GM23338 (cell line): ENCODE results near the gene PRRC2A. TPM values are rescaled to one million over a fixed set of nuclear protein-coding genes. Genes with fewer than 3 reads are reported as not detected.
A peak's percentile ranks its signal among the peaks of the same experiment; 100 is the strongest.

Source experiments
- ATAC-seq: fragments of 200-7000 bp; cut with Tn5 transposase; 3 replicates; pipeline ENCODE4 v1.9.1; 2020
- DNase-seq: peaks from one replicate; pipeline ENCODE4 v3.0.0-alpha.2; 2015; ENCODE audit warnings: low spot score
- H2AFZ ChIP-seq: fragments of 200-600 bp; sonication (generic); 2 replicates; pipeline ENCODE4 v1.8.0; 2016; ENCODE audit warnings: antibody characterized with exemption, mild to moderate bottlenecking, moderate library complexity
- H3F3A ChIP-seq: fragments of 200-600 bp; sonication (generic); replicated peaks from 2 replicates; pipeline ENCODE4 v1.8.0; 2017; ENCODE audit warnings: antibody characterized with exemption, mixed run types, low read depth
- H3K27ac ChIP-seq: fragments of 200-600 bp; sonication (generic); 2 replicates; pipeline ENCODE4 v1.6.1; 2016; ENCODE audit warnings: low read depth
- H3K27me3 ChIP-seq: fragments of 200-600 bp; sonication (generic); 2 replicates; pipeline ENCODE4 v1.8.0; 2016; ENCODE audit warnings: mild to moderate bottlenecking, mixed run types, moderate library complexity; ENCODE audit not compliant: insufficient read depth
- H3K36me3 ChIP-seq: fragments of 200-600 bp; sonication (generic); 2 replicates; pipeline ENCODE4 v1.8.0; 2016; ENCODE audit warnings: mild to moderate bottlenecking; ENCODE audit not compliant: insufficient read depth
- H3K4me1 ChIP-seq: fragments of 200-600 bp; sonication (generic); 2 replicates; pipeline ENCODE4 v1.8.0; 2016; ENCODE audit warnings: mild to moderate bottlenecking, moderate library complexity; ENCODE audit not compliant: insufficient read depth
- H3K4me2 ChIP-seq: fragments of 200-600 bp; sonication (generic); 2 replicates; pipeline ENCODE4 v1.7.1; 2017; ENCODE audit warnings: mixed run types
- H3K4me3 ChIP-seq: fragments of 200-600 bp; sonication (generic); 2 replicates; pipeline ENCODE4 v1.6.1; 2016; ENCODE audit warnings: mixed run types
- H3K79me2 ChIP-seq: fragments of 200-600 bp; sonication (generic); replicated peaks from 2 replicates; pipeline ENCODE4 v1.8.0; 2017; ENCODE audit warnings: mild to moderate bottlenecking; ENCODE audit not compliant: insufficient read depth
- H3K9me2 ChIP-seq: fragments of 200-600 bp; sonication (generic); 2 replicates; pipeline ENCODE4 v1.8.0; 2017; ENCODE audit not compliant: insufficient read depth
- H4K20me1 ChIP-seq: fragments of 200-600 bp; sonication (generic); replicated peaks from 2 replicates; pipeline ENCODE4 v1.8.0; 2017; ENCODE audit warnings: mild to moderate bottlenecking; ENCODE audit not compliant: insufficient read depth
- H3K27ac Mint-ChIP-seq: 2 replicates; pipeline ENCODE4 v1.8.0; 2020; ENCODE audit warnings: inconsistent platforms, mild to moderate bottlenecking, moderate library complexity, mixed read lengths
- H3K27me3 Mint-ChIP-seq: 3 replicates; pipeline ENCODE4 v1.8.0; 2022; ENCODE audit warnings: low read depth, mild to moderate bottlenecking, moderate library complexity, mixed read lengths, inconsistent platforms; ENCODE audit not compliant: insufficient read depth, poor library complexity
- H3K36me3 Mint-ChIP-seq: 3 replicates; pipeline ENCODE4 v1.8.0; 2021; ENCODE audit warnings: low read depth, mild to moderate bottlenecking, inconsistent platforms, moderate library complexity, mixed read lengths
- H3K4me1 Mint-ChIP-seq: 3 replicates; pipeline ENCODE4 v1.8.0; 2020; ENCODE audit warnings: mild to moderate bottlenecking, inconsistent platforms, mixed read lengths
- H3K4me3 Mint-ChIP-seq: 3 replicates; pipeline ENCODE4 v1.8.0; 2021; ENCODE audit warnings: moderate library complexity, mild to moderate bottlenecking, inconsistent platforms, mixed read lengths
- H3K9me3 Mint-ChIP-seq: 3 replicates; pipeline ENCODE4 v1.8.0; 2020; ENCODE audit warnings: moderate library complexity, mild to moderate bottlenecking, inconsistent platforms, mixed read lengths
- CREB1 ChIP-seq: fragments of 250-450 bp; sonication (Bioruptor Pico); IDR thresholded peaks from 2 replicates; pipeline ENCODE4 v1.5.0; 2020; ENCODE audit warnings: low read depth, mild to moderate bottlenecking, moderate library complexity
- CTCF ChIP-seq, 2 experiments: fragments of 200-600 bp in 1 of 2; sonication (generic) in 1 of 2; conservative IDR thresholded peaks; 2 replicates each; pipeline versions ENCODE4 v1.5.1 to v1.6.1; 2016 to 2017; ENCODE audit warnings: antibody characterized with exemption in 2 of 2, low read depth in 2 of 2, mild to moderate bottlenecking in 2 of 2, moderate library complexity in 1 of 2
- ETS1 ChIP-seq: IDR thresholded peaks from 2 replicates; pipeline ENCODE4 v1.6.1; 2016; ENCODE audit warnings: antibody characterized with exemption
- EZH2 ChIP-seq: fragments of 200-600 bp; sonication (generic); IDR thresholded peaks from one replicate; pipeline ENCODE4 v1.8.0; 2017; ENCODE audit warnings: antibody characterized with exemption, mild to moderate bottlenecking, low read depth; ENCODE audit not compliant: unreplicated experiment
- EZH2phosphoT487 ChIP-seq: fragments of 200-600 bp; sonication (generic); IDR thresholded peaks from one replicate; pipeline ENCODE4 v1.8.1; 2018; ENCODE audit warnings: antibody characterized with exemption; ENCODE audit not compliant: unreplicated experiment
- JUNB ChIP-seq: IDR thresholded peaks from one replicate; pipeline ENCODE4 v1.6.1; 2016; ENCODE audit warnings: antibody characterized with exemption; ENCODE audit not compliant: unreplicated experiment
- NANOG ChIP-seq: IDR thresholded peaks from 2 replicates; pipeline ENCODE4 v1.6.1; 2016; ENCODE audit warnings: antibody characterized with exemption, borderline replicate concordance
- POLR2AphosphoS5 ChIP-seq: IDR thresholded peaks from 2 replicates; pipeline ENCODE4 v1.6.1; 2016; ENCODE audit warnings: antibody characterized with exemption, low read depth
- REST ChIP-seq: IDR thresholded peaks from one replicate; pipeline ENCODE4 v1.6.1; 2018; ENCODE audit warnings: antibody characterized with exemption; ENCODE audit not compliant: unreplicated experiment
- STAT1 ChIP-seq: IDR thresholded peaks from one replicate; pipeline ENCODE4 v1.6.1; 2016; ENCODE audit warnings: antibody characterized with exemption; ENCODE audit not compliant: unreplicated experiment
- ZNF331 ChIP-seq: fragments of 250-450 bp; sonication (Bioruptor Pico); IDR thresholded peaks from 2 replicates; pipeline ENCODE4 v1.5.0; 2020; ENCODE audit warnings: low read depth, mild to moderate bottlenecking, moderate library complexity
- ZNF462 ChIP-seq: fragments of 250-450 bp; sonication (Bioruptor Pico); IDR thresholded peaks from 2 replicates; pipeline ENCODE4 v1.5.0; 2020; ENCODE audit warnings: mild to moderate bottlenecking, moderate library complexity
- polyA plus RNA-seq: library from polyadenylated mRNA; unstranded; fragments of >200 nt; fragmentation: Nextera tagmentation; extraction: Ambion mirVana; gene quantifications from 2 replicates; pipeline ENCODE4 v1.2.1, GENCODE V29; 2016
- total RNA-seq: library from RNA; depleted of rRNA; stranded (reverse); fragments of >200 nt; shearing (Covaris generic); gene quantifications from 2 replicates; pipeline ENCODE4 v1.2.3, GENCODE V29; 2014

Gene PRRC2A
- total and polyA plus RNA-seq, 2 experiments from 2014 or later = 213 to 273 TPM

- H3K4me3 ChIP-seq = no peak overlapping the region
- no peaks in the 10 kb centered on the region; the same call in 2 of the 3 replicates for H3K9me3 Mint-ChIP-seq
- H3K27ac ChIP-seq = no peak overlapping the region
- H3K79me2 ChIP-seq = no peaks in the 10 kb centered on the region
- peaks cover 11% of the 10 kb centered on the region for H3K4me1 Mint-ChIP-seq
- H3K27ac Mint-ChIP-seq = no peak overlapping the region
- no peak overlapping the region; the same call in 2 of the 3 replicates for H3K4me3 Mint-ChIP-seq
- H3K4me1 ChIP-seq = no peaks in the 10 kb centered on the region
- no peaks in the 10 kb centered on the region for H3F3A ChIP-seq
- DNase-seq (no peak), ATAC-seq (no peak)
- no peaks in the 10 kb centered on the region for H3K36me3 ChIP-seq
- H4K20me1 ChIP-seq = no peaks in the 10 kb centered on the region
- H2AFZ ChIP-seq = 0 out of 2 replicates have a peak overlapping the region, but pooled peaks have one; percentile 47
- H3K27me3 Mint-ChIP-seq = peaks cover 20% of the 10 kb centered on the region
- no peaks in the 10 kb centered on the region for H3K9me2 ChIP-seq
- no peak overlapping the region for H3K4me2 ChIP-seq
- no peaks in the 10 kb centered on the region; the same call in 2 of the 3 replicates for H3K36me3 Mint-ChIP-seq
- H3K27me3 ChIP-seq = no peaks in the 10 kb centered on the region
- TF ChIP-seq NANOG (no peak), ZNF331 (CRISPR knock-in tag) (no peak), STAT1 (no peak), REST (no peak), EZH2 (no peak), ETS1 (no peak), POLR2AphosphoS5 (no peak), CTCF (conservative IDR thresholded peaks at IDR 0.05; ENCODE audit: low read depth in 2 of 2) (no peak), EZH2phosphoT487 (no peak), ZNF462 (no peak), CREB1 (CRISPR knock-in tag) (no peak), JUNB (no peak)
Measured at GRCh38 chr6:31573239-31574105, 47.0 kb upstream of the PRRC2A start.
